Duodenal mucosa (tissue), 2 donors: ENCODE data around the gene FAM25A.
A peak's percentile ranks its signal among the peaks of the same experiment; 100 is the strongest.
"Not testable (repeated sequence)": the region's sequence is repeated elsewhere in the genome, so short reads cannot be mapped to it uniquely, and the experiment has no call there.

ENCODE experiments used
- H3K27ac ChIP-seq: one replicate; pipeline ENCODE4 v1.7.0; 2013; ENCODE audit warnings: low read depth, low read length
- H3K27me3 ChIP-seq, 2 donors: one replicate each; pipeline ENCODE4 v1.7.0; 2013; ENCODE audit warnings: low read length in 2 of 2, control low read depth in 1 of 2; ENCODE audit not compliant: insufficient read depth in 2 of 2, control insufficient read depth in 1 of 2
- H3K36me3 ChIP-seq, 2 donors: one replicate each; pipeline ENCODE4 v1.7.0; 2013; ENCODE audit warnings: low read length in 2 of 2, control low read depth in 1 of 2; ENCODE audit not compliant: insufficient read depth in 2 of 2, control insufficient read depth in 1 of 2
- H3K4me1 ChIP-seq, 2 donors: one replicate each; pipeline ENCODE4 v1.7.0; 2013; ENCODE audit warnings: low read length in 2 of 2, control low read depth in 1 of 2; ENCODE audit not compliant: insufficient read depth in 2 of 2, control insufficient read depth in 1 of 2
- H3K4me3 ChIP-seq, 2 donors: one replicate each; pipeline ENCODE4 v1.7.0; 2013; ENCODE audit warnings: low read length in 2 of 2, low read depth in 1 of 2
- H3K9ac ChIP-seq, 2 donors: one replicate each; pipeline ENCODE4 v1.7.0; 2013; ENCODE audit warnings: low read length in 2 of 2, low read depth in 1 of 2
- H3K9me3 ChIP-seq, 2 donors: one replicate each; pipeline ENCODE4 v1.7.0; 2013; ENCODE audit warnings: low read length in 2 of 2, control low read depth in 1 of 2; ENCODE audit not compliant: control insufficient read depth in 1 of 2

The FAM25A gene

DNA sequence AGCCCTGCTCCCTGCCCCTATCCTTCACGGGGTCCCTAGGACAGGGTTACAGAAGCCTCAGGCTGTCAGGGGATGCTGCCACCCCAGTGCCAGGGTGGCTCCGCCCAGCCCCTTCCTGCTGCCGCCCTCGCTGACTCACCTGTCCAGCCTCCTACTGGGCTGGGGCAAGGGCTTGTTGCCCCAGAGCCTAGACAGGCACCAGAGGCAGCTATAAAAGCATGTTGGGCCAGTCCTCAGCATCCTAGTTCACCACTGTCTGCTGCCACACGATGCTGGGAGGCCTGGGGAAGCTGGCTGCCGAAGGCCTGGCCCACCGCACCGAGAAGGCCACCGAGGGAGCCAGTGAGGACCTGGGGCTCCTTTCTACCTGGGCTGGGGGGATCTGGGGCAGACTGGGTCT lies at the start of gene FAM25A:
FAM25A (plus strand) TSS at position 239 of the 400 bp plus-strand sequence; CDS start at position 270, 31 bp downstream.
- H3K36me3 ChIP-seq, H3K9ac ChIP-seq, H3K4me3 ChIP-seq, H3K4me1 ChIP-seq, H3K9me3 ChIP-seq, H3K27me3 ChIP-seq, H3K27ac ChIP-seq: not testable (repeated sequence)

DNA sequence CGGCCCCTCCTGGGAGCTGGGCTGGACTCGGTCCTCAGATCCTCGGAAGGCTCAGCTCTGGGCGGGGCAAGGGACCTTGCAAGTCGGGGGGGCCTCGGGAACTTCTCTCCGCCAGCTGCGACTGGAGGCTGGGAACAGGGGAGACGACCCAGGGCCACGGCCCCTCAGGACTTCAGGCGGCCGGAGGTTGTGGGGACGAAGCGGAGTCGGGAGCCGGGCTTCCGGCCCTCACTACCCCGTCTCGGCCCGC lies 49.2 kb upstream of the FAM25A start:
- Histone ChIP-seq H3K27me3 (no peaks in the 10 kb centered on the region), H3K36me3 (no peaks in the 10 kb centered on the region), H3K9me3 (no peaks in the 10 kb centered on the region), H3K4me3 (peak overlapping the region; percentile 67 to 82), H3K4me1 (peaks cover 37 to 53% of the 10 kb centered on the region in 2 donors), H3K27ac (peak overlapping the region; percentile 82), H3K9ac (peak overlapping the region; percentile 82 to 88)

DNA sequence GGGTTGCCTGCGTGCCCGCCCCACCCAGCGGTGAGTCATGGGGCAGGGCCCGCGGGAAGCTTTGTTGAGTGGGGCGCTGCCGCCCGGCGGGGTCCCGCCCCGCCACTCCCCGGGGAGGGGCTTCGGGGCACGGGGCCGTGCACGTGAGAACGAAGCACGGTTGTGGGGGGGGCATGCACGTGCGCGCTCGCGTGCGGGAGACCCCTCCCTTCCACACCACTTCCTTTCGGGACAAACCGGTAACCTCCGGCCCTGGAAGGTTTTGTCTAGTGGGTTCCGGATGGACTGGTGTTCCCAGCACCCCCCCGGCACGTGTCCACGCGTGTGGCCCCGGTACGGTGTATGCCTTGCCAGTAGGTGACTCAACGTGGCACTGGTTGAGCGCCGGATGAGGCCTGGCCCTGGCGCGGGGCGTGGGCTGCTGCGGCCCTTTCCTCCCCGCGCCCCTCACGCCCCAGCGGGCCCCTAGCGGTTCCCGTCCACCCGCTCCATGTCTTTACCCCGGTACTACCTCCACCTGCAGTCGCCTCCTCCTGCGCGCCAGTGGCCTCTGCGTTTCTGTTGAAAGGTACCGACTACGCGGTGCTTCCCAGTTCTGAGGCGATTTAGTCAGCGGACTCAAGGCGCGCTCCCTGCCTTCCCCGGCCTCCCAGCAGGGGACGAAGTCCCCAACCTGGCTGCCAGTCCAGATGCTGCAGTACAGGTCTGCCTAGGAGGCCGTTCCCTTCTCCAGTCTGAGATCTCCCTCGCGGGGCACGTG lies 48.7 kb upstream of the FAM25A start:
- peaks cover 35 to 51% of the 10 kb centered on the region in 2 donors for H3K4me1 ChIP-seq
- H3K36me3 ChIP-seq, result no peaks in the 10 kb centered on the region

DNA sequence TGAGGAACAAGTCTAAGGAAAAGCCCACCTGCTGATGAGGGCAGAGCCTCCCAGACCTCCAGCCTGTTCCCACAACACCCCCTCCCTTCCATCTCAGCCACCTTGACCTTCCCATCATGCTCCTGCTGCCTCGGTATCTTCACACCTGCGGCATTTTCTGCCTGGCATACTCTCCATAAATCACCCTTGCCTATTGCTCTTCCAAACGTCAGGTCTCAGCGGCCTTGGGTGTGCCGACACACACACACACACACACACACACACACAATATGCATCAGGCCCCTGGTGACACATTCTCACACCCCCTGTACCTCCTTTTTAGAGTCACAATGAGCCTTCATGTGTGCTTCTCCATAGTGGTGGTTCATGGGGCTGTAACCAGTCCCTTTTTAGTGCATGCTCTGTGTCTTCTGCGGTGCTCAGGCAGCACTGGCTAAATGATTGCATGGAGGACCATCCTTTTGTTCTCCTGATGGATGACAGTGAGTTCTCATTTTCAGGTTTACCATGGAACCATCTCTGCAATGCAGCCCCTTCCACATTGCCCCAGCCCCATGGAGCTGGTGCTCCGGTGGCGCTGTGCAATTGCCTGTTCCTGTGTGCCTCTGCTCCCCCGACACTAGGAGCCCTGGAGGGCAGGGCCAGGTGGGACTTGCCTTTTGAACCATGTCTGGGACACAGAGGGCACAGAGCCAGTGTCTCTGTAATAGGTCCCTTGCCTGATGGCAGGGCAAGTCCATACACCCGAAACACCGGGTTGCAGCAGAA lies 47.3 kb upstream of the FAM25A start:
- no peak overlapping the region for H3K4me3 ChIP-seq
- H3K27ac ChIP-seq, result no peak overlapping the region
- H3K9ac ChIP-seq, result no peak overlapping the region
- no peaks in the 10 kb centered on the region for H3K36me3 ChIP-seq
- H3K4me1 ChIP-seq, result peaks cover 21 to 37% of the 10 kb centered on the region in 2 donors
- H3K27me3 ChIP-seq, result no peaks in the 10 kb centered on the region
- H3K9me3 ChIP-seq, result no peaks in the 10 kb centered on the region

More for the DNA sequence above, 48.7 kb upstream of the FAM25A start:
- H3K9me3 ChIP-seq, result no peaks in the 10 kb centered on the region
- no peaks in the 10 kb centered on the region for H3K27me3 ChIP-seq
- H3K27ac ChIP-seq, result peak overlapping the region; percentile 82
- H3K9ac ChIP-seq, result peak overlapping the region; percentile 82 to 88
- H3K4me3 ChIP-seq, result peak overlapping the region; percentile 67 to 82

DNA sequence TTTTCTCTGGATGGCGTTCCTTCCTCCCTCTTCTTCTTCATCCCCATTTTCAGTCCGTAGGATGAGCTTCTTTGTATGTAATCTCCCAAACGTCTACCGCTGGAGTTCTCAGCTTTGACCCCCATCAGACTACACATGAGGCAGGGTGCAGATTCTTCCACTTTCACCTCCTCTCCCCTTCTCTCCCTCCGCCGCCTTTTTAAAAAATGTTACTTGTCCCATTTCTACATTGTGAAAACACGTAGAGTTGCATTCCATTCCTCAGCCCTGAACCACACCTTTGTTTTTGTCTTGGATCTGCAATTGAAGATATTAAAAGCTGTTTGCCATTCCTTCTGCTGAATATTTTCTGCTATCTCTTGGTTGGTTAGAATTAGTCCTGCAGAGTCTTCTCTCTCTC lies 45.6 kb upstream of the FAM25A start:
- Histone ChIP-seq H3K36me3 (no peaks in the 10 kb centered on the region), H3K9ac (no peak overlapping the region), H3K9me3 (no peaks in the 10 kb centered on the region), H3K4me1 (peaks cover 11 to 23% of the 10 kb centered on the region in 2 donors), H3K27me3 (no peaks in the 10 kb centered on the region), H3K27ac (no peak overlapping the region), H3K4me3 (no peak overlapping the region)

DNA sequence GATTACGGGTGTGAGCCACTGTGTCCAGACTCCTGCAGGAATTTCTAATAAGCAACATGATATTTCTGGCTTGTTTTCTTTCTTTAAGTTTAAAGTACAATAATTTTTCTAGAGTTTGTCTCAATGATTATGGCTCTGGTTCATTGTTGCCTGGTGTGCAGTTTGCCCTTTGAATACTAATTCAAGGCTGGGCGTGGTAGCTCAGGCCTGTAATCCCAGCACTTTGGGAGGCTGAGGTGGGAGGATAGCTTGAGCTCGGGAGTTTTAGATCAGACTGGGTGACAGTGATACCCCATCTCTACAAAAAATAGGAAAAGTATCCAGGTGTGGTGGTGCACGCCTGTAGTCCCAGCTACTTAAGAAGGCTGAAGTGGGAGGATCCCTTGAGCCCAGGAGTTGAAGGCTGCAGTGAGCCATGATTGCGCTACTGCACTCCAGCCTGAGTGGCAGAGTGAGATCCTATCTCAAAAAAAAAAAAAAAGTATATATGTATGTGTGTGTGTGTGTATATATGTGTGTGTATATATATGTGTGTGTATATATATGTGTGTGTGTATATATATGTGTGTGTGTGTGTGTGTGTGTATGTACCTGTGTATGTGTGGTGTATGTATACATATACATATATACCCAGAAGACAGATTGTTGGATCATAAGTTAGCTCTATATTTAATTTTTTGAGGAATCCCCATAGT lies 43.6 kb upstream of the FAM25A start:
- Histone ChIP-seq H3K36me3 (no peaks in the 10 kb centered on the region), H3K27me3 (no peaks in the 10 kb centered on the region), H3K9me3 (no peaks in the 10 kb centered on the region), H3K4me1 (peaks cover 14 to 18% of the 10 kb centered on the region in 2 donors), H3K27ac (no peak overlapping the region), H3K9ac (no peak overlapping the region), H3K4me3 (no peak overlapping the region)

DNA sequence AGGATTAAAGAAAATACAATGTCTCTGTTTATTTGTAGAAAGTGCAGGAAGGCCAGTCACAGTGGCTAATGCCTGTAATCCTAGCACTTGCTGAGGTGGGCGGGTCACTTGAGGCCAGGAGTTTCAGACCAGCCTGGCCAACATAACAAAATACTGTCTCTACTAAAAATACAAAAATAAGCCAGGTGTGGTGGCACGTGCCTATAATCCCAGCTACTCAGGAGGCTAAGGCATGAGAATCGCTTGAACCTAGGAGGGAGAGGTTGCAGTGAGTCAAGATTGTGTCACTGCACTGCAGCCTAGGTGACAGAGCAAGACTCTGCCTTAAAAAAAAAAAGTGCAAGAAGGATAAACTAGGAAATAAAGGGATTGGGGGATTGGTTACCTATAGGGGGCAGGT lies 41.6 kb upstream of the FAM25A start:
- H3K4me1 ChIP-seq, result peaks cover 9 to 12% of the 10 kb centered on the region in 2 donors
- not testable (repeated sequence) for H3K36me3 ChIP-seq, H3K27me3 ChIP-seq, H3K9me3 ChIP-seq, H3K9ac ChIP-seq, H3K27ac ChIP-seq, H3K4me3 ChIP-seq

DNA sequence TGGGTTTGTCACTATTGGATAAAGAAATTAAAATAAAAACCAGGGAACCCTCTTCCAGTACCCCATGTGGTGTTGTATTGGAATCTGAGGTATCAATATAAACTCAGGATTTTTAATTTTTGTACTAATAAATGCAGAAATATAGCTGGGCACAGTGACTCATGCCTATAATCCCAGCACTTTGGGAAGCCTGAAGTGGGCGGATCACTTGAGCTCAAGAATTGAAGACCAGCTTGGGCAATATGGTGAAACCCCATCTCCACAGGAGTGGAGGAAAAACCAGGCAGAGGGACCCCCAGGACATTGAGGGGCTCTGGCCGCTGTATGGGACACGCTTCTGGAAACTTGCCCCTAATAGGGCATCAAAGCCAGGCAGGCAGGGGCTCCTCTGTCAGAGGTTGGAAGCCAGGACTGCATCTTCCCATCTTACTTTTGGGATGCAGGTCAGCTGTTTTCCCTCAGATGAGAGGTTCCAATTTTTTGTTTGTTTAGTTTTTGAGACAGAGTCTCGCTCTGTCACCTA lies 40.7 kb upstream of the FAM25A start:
- Histone ChIP-seq H3K27ac (no peak overlapping the region), H3K27me3 (no peaks in the 10 kb centered on the region)

DNA sequence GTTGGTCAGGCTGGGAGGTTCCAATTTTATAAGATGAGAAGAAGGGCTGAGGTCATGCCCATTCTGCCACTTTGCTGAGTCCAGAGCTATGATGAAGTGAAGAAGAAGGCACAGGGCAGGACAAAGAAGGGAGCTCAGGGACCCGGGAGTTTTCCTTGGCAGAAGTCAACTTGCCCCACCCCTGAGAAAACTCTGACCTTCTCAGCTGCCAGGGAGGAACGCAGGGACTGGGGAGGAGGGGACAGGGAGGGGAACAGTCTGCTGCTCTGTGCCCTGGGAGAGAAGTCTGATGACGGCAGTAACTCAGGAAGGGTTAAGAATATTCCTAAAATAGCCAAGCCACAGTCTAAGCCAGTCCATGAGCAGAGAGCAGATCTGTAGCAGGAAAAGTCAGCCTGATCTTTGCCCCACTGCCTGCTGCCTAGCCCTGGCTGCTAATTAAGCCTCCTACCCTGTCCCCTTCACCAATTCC lies 40.1 kb upstream of the FAM25A start:
- Histone ChIP-seq H3K4me3 (peak overlapping the region in 1 of 2 donors; percentile 13), H3K27me3 (no peaks in the 10 kb centered on the region), H3K27ac (no peak overlapping the region), H3K4me1 (peaks cover 9 to 12% of the 10 kb centered on the region in 2 donors), H3K9ac (peak overlapping the region in 1 of 2 donors; percentile 47), H3K9me3 (no peaks in the 10 kb centered on the region), H3K36me3 (peaks cover 0 to 3% of the 10 kb centered on the region in 2 donors)

More for the DNA sequence above, 40.7 kb upstream of the FAM25A start:
- no peak overlapping the region for H3K4me3 ChIP-seq
- H3K9ac ChIP-seq, result no peak overlapping the region
- H3K4me1 ChIP-seq, result peaks cover 9 to 12% of the 10 kb centered on the region in 2 donors
- no peaks in the 10 kb centered on the region for H3K9me3 ChIP-seq
- H3K36me3 ChIP-seq, result peaks cover 0 to 3% of the 10 kb centered on the region in 2 donors

DNA sequence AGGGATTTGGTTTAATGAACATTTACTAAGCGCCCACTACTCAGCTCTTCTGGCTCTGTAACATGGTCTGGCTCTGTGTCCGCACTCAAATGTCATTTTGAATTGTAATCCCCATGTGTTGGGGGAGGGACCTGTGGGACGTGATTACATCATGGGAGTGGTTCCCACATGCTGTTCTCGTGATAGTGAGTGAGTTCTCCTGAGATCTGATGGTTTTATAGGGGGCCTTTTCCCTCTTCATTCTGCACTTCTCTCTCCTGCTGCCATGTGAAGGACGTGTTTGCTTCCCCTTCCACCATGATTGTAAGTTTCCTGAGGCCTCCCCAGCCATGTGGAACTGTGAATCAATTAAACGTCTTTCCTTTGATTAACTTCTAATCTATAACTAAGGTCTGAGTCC lies 39.1 kb upstream of the FAM25A start:
- H3K27me3 ChIP-seq, H3K9ac ChIP-seq, H3K36me3 ChIP-seq, H3K4me3 ChIP-seq, H3K27ac ChIP-seq, H3K9me3 ChIP-seq: not testable (repeated sequence)
- peaks cover 9 to 12% of the 10 kb centered on the region in 2 donors for H3K4me1 ChIP-seq
